Breast epithelium (tissue), 3 donors: Measurements from ENCODE around the gene VGLL1.

Source experiments
- CTCF ChIP-seq, 3 donors: fragments of 450-650 bp; IDR thresholded peaks; one replicate each; pipeline ENCODE4 v1.5.1; 2016 to 2017; ENCODE audit warnings: antibody characterized with exemption in 3 of 3, mild to moderate bottlenecking in 3 of 3, moderate library complexity in 3 of 3
- POLR2A ChIP-seq: fragments of 450-650 bp; IDR thresholded peaks from one replicate; pipeline ENCODE4 v1.6.1; 2016; ENCODE audit warnings: antibody characterized with exemption, mild to moderate bottlenecking, moderate library complexity

GRCh38 chrX:136549226-136549625, 17.2 kb downstream of the VGLL1 start:
- TF ChIP-seq CTCF (IDR thresholded peaks at IDR 0.05) (no peak), POLR2A (no peak)
